ENCODE measurements around the gene SCN5A. TPM values are rescaled to one million over a fixed set of nuclear protein-coding genes. Genes with fewer than 3 reads are reported as not detected.
A peak's percentile ranks its signal among the peaks of the same experiment; 100 is the strongest.

The SCN5A gene
- total RNA-seq, 1 experiment from 2014 or later: 13.6 TPM

- TF ChIP-seq, protein P1, sequence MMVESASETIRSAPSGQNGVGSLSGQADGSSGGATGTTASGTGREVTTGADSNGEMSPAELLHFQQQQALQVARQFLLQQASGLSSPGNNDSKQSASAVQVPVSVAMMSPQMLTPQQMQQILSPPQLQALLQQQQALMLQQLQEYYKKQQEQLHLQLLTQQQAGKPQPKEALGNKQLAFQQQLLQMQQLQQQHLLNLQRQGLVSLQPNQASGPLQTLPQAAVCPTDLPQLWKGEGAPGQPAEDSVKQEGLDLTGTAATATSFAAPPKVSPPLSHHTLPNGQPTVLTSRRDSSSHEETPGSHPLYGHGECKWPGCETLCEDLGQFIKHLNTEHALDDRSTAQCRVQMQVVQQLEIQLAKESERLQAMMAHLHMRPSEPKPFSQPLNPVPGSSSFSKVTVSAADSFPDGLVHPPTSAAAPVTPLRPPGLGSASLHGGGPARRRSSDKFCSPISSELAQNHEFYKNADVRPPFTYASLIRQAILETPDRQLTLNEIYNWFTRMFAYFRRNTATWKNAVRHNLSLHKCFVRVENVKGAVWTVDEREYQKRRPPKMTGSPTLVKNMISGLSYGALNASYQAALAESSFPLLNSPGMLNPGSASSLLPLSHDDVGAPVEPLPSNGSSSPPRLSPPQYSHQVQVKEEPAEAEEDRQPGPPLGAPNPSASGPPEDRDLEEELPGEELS (CRISPR knock-in tag; IDR thresholded peaks at IDR 0.05): no peak
- TF ChIP-seq HMGA2 (CRISPR knock-in tag; IDR thresholded peaks at IDR 0.05) (no peak), CBFB (CRISPR knock-in tag; IDR thresholded peaks at IDR 0.05; ENCODE audit: low read depth) (no peak)
- TF ChIP-seq, protein P2, sequence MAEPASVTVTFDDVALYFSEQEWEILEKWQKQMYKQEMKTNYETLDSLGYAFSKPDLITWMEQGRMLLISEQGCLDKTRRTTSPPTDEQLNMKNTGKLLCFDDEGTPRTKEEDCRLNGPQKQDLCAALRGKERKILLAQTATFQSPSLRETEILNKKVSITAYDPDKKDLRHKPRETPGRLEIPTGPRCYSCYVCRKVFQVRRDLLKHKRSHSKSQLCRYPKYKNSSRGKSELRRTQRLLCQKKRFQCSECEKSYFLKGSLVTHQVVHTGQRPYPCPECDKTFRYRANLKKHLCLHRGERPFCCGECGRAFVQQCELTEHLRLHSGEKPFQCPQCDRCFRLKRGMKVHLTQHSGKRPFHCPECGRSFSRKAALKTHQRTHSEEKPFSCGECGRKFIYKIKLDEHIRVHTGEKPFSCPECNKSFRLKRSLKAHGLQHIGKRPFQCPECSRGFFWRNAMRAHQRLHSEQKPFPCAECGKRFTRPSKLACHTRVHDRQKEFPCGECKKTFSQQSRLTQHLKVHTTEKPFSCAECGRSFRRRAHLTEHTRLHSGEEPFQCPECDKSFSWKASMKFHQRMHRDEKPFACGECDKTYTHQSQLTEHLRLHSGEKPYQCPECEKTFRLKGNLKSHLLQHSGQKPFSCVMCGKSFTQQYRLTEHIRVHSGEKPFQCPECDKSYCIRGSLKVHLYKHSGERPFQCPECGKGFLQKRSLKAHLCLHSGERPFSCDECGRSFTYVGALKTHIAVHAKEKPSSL (CRISPR knock-in tag; conservative IDR thresholded peaks at IDR 0.05): no peak
Measured at GRCh38 chr3:38617137-38617536, 32.4 kb downstream of the SCN5A start (continued).

DNA sequence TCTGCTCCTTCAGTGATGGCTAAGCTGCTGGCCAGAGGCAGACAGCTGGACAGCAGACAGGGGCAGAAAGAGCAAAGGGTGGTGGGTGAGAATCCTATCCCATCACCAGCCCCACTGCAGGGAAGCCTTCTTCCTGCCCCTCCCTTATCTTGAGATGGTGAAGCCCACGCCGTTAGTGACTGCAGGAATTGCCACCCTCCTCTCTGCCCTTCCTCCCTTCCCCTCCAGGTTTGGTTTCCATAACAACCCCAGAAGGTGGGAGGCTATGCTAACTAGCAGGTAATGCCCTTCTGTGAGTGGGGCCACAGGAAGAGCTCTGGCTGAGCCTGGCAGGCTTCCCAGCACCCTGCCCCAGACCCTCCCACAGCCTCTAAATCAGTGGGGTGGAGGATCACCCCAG is 32.8 kb downstream of the SCN5A start:
- Mint-ChIP-seq H3K27ac (no peak overlapping the region), H3K4me1 (peaks cover 10% of the 10 kb centered on the region; the same call in 1 of the 2 replicates), H3K36me3 (no peaks in the 10 kb centered on the region; the same call in 1 of the 2 replicates), H3K27me3 (ENCODE audit: low read depth) (no peaks in the 10 kb centered on the region; the same call in 1 of the 2 replicates), H3K4me3 (no peak overlapping the region), H3K9me3 (no peaks in the 10 kb centered on the region)
- CTCF ChIA-PET: interaction anchor here (0.6 to 2.3 kb wide), 7 partner anchors 27 to 96 kb away, joined by 3 to 12 read pairs (median 4); no protein-coding TSS in a partner anchor
- ATAC-seq (peak; percentile 50), DNase-seq (ENCODE audit: low spot score) (no peak)
- no peak for TF ChIP-seq CREM (CRISPR knock-in tag; IDR thresholded peaks at IDR 0.05)
- no peak for TF ChIP-seq ZNF121 (CRISPR knock-in tag; IDR thresholded peaks at IDR 0.05)
- no peak for TF ChIP-seq STAT6 (CRISPR knock-in tag; conservative IDR thresholded peaks at IDR 0.05; ENCODE audit: low read depth)
- TF ChIP-seq ZSCAN18 (CRISPR knock-in tag; IDR thresholded peaks at IDR 0.05): no peak
- TF ChIP-seq ZNF317 (CRISPR knock-in tag; IDR thresholded peaks at IDR 0.05; ENCODE audit: borderline replicate concordance, low read depth): no peak
- TF ChIP-seq NFYB (CRISPR knock-in tag; conservative IDR thresholded peaks at IDR 0.05; ENCODE audit: low read depth): no peak
- TF ChIP-seq ZMAT4 (CRISPR knock-in tag; IDR thresholded peaks at IDR 0.05): no peak
- POLR2A ChIA-PET: no interaction called here

- no peak overlapping the region for H3K4me3 Mint-ChIP-seq
- CTCF ChIA-PET: interaction anchor here (1.4 to 2.3 kb wide), 4 partner anchors 35 to 95 kb away, joined by 3 to 12 read pairs (median 4); no protein-coding TSS in a partner anchor
- no peak for ATAC-seq
- no peaks in the 10 kb centered on the region; the same call in 1 of the 2 replicates for H3K36me3 Mint-ChIP-seq
- no peaks in the 10 kb centered on the region; the same call in 1 of the 2 replicates for H3K27me3 Mint-ChIP-seq (ENCODE audit: low read depth)
- peaks cover 10% of the 10 kb centered on the region; the same call in 1 of the 2 replicates for H3K4me1 Mint-ChIP-seq
- POLR2A ChIA-PET: no interaction called here
- no peak overlapping the region for H3K27ac Mint-ChIP-seq
- no peak for DNase-seq (ENCODE audit: low spot score)
- H3K9me3 Mint-ChIP-seq: no peaks in the 10 kb centered on the region
- TF ChIP-seq ZMAT4 (CRISPR knock-in tag; IDR thresholded peaks at IDR 0.05) (no peak), NR2C2 (CRISPR knock-in tag; IDR thresholded peaks at IDR 0.05) (no peak), SP1 (CRISPR knock-in tag; conservative IDR thresholded peaks at IDR 0.05) (no peak), ZNF138 (CRISPR knock-in tag; conservative IDR thresholded peaks at IDR 0.05) (no peak), ZNF232 (CRISPR knock-in tag; IDR thresholded peaks at IDR 0.05) (no peak), JUN (CRISPR knock-in tag; IDR thresholded peaks at IDR 0.05) (no peak), IRF1 (CRISPR knock-in tag; IDR thresholded peaks at IDR 0.05) (no peak), MYBL2 (CRISPR knock-in tag; IDR thresholded peaks at IDR 0.05) (no peak), IRF2 (CRISPR knock-in tag; IDR thresholded peaks at IDR 0.05; ENCODE audit: borderline replicate concordance, low read depth) (no peak)
Measured at GRCh38 chr3:38616111-38616510, 33.4 kb downstream of the SCN5A start.

Data from WTC11 (cell line).